ENCODE data around the gene LRRC28.

Gene LRRC28

DNA sequence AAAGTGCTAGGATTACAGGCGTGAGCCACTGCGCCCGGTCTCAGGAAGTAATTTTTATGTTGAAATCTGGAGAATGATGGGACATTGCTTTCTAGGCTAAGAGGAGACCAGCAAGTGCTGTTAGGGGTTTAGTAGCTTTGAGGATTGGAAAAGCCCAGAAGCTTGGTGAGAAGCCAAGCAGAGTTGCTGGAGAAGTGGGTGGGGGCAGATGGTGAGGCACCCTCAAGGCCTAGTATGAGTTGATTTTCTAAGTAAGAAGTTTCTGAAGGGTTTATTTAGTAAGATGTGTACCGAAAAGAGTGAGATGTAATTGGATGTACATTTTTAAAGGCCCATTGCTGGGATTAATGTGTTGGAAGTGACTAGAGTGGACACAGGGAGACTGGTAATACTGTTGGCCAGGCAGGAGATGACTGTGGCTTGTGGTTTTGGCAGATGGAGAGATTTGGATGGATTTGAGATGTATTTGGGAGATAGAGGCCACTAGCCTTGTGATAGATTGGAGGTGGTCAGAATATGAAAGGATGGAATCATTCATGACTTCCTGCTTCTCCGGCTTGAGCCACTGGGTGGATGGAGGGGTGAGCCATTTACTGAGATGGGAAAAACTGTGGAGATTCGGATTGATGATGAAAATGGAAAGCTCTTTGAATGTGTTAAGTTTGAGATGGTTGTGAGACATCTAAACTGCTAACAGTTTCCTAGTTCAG lies 2.3 kb downstream of the LRRC28 start (continued):
- no peak for TF ChIP-seq ZNF544 (tag by site-specific recombination; IDR thresholded peaks at IDR 0.05)
- no peak for TF ChIP-seq ZBTB1 (tag by site-specific recombination; IDR thresholded peaks at IDR 0.05)
- TF ChIP-seq ZNF366 (tag by site-specific recombination; conservative IDR thresholded peaks at IDR 0.05), result 0 out of 2 replicates have a peak, but pooled peaks have one; percentile 31
- TF ChIP-seq, protein P1, sequence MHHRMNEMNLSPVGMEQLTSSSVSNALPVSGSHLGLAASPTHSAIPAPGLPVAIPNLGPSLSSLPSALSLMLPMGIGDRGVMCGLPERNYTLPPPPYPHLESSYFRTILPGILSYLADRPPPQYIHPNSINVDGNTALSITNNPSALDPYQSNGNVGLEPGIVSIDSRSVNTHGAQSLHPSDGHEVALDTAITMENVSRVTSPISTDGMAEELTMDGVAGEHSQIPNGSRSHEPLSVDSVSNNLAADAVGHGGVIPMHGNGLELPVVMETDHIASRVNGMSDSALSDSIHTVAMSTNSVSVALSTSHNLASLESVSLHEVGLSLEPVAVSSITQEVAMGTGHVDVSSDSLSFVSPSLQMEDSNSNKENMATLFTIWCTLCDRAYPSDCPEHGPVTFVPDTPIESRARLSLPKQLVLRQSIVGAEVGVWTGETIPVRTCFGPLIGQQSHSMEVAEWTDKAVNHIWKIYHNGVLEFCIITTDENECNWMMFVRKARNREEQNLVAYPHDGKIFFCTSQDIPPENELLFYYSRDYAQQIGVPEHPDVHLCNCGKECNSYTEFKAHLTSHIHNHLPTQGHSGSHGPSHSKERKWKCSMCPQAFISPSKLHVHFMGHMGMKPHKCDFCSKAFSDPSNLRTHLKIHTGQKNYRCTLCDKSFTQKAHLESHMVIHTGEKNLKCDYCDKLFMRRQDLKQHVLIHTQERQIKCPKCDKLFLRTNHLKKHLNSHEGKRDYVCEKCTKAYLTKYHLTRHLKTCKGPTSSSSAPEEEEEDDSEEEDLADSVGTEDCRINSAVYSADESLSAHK (tag by site-specific recombination; IDR thresholded peaks at IDR 0.05), result no peak
- TF ChIP-seq, protein P2, sequence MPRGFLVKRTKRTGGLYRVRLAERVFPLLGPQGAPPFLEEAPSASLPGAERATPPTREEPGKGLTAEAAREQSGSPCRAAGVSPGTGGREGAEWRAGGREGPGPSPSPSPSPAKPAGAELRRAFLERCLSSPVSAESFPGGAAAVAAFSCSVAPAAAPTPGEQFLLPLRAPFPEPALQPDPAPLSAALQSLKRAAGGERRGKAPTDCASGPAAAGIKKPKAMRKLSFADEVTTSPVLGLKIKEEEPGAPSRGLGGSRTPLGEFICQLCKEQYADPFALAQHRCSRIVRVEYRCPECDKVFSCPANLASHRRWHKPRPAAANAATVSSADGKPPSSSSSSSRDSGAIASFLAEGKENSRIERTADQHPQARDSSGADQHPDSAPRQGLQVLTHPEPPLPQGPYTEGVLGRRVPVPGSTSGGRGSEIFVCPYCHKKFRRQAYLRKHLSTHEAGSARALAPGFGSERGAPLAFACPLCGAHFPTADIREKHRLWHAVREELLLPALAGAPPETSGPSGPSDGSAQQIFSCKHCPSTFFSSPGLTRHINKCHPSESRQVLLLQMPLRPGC (tag by site-specific recombination; IDR thresholded peaks at IDR 0.05), result no peak
- 0 out of 2 replicates have a peak, but pooled peaks have one; percentile 29 for TF ChIP-seq ZNF664 (tag by site-specific recombination; IDR thresholded peaks at IDR 0.05)
- no peak for TF ChIP-seq KLF1 (tag by site-specific recombination; IDR thresholded peaks at IDR 0.05)
- TF ChIP-seq ZBTB48 (tag by site-specific recombination; IDR thresholded peaks at IDR 0.05), result no peak
- TF ChIP-seq FEZF1 (tag by site-specific recombination; IDR thresholded peaks at IDR 0.05), result no peak
- TF ChIP-seq, protein P3, sequence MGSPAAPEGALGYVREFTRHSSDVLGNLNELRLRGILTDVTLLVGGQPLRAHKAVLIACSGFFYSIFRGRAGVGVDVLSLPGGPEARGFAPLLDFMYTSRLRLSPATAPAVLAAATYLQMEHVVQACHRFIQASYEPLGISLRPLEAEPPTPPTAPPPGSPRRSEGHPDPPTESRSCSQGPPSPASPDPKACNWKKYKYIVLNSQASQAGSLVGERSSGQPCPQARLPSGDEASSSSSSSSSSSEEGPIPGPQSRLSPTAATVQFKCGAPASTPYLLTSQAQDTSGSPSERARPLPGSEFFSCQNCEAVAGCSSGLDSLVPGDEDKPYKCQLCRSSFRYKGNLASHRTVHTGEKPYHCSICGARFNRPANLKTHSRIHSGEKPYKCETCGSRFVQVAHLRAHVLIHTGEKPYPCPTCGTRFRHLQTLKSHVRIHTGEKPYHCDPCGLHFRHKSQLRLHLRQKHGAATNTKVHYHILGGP (tag by site-specific recombination; IDR thresholded peaks at IDR 0.05), result no peak

DNA sequence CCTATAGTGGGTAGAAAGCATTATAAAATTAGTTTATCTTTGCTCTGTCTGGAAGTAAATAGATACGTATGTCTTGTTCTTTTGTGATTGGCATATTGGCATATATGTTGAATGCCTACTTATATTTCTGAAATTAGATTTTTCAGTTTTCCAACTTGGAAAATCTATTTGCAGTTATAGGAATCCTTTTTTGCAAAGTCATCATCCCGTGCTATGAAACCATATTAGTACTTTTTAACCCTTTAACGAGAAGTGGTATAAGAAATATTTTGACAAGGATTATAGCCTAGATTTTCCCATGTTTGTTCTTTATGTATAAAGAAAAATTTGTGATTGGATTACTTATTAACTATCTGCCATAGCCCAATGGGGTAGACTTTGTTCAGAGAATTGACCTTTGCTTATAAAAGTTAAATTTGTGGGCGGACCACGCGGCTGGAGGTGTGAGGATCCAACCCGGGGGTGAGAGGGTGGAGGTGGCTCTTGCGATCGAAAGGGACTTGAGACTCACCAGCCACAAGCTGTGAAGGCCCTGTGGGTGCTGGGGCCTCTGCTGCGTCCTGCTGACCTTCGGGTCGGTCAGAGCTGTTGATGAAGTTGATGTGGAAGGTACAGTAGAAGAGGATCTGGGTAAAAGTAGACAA lies 5.9 kb downstream of the LRRC28 start:
- Histone ChIP-seq H3K9me3 (ENCODE audit: control insufficient read depth, insufficient read depth, low read depth, low read length) (no peaks in the 10 kb centered on the region), H3K36me3 (ENCODE audit: control insufficient read depth in 2 of 2, insufficient read depth in 1 of 2, low read length in 2 of 2) (peaks cover 8 to 16% of the 10 kb centered on the region in 2 experiments), H3K27ac (ENCODE audit: extremely low read depth, low read depth, low read length) (no peak overlapping the region), H3K4me1 (ENCODE audit: control insufficient read depth, insufficient read depth, low read length) (0 out of 2 replicates have a peak, but pooled peaks cover under 1% of the 10 kb centered on the region), H3K4me3 (ENCODE audit: low read depth, low read length) (no peak overlapping the region)
- ChIA-PET POLR2A (no interaction called here), CTCF (interaction anchor here (1.2 to 1.4 kb wide), 2 partner anchors 15 to 16 kb away, joined by 4 to 6 read pairs; no protein-coding TSS in a partner anchor)
- TF ChIP-seq KLF16 (tag by site-specific recombination; IDR thresholded peaks at IDR 0.05) (no peak), ZNF248 (tag by site-specific recombination; IDR thresholded peaks at IDR 0.05) (no peak), ZNF16 (tag by site-specific recombination; IDR thresholded peaks at IDR 0.05; ENCODE audit: low read depth) (no peak)

DNA sequence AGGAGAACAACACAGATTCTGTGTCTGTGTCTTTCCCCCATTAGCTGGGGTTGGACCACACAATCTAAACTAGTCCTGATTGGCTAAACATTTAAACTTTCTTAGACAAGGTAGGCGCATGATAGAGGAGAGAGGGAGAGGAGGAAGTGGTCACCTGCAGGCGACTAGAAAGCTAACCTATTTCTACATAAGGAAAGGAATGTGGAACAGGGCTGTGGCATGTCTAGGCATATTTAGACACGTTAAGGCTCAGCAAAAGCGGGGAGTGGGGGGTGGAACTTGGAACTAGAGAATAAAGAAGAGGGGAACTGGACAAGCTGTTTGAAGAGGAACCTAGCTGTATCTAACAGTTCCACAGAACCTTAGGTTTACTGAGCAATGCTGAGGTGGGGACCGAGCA lies 12.8 kb downstream of the LRRC28 start:
- Histone ChIP-seq H3K36me3 (ENCODE audit: control insufficient read depth in 2 of 2, insufficient read depth in 1 of 2, low read length in 2 of 2) (peaks cover 5 to 10% of the 10 kb centered on the region in 2 experiments; a peak in 2 of 3 replicates), H3K9me3 (ENCODE audit: control insufficient read depth, insufficient read depth, low read depth, low read length) (no peaks in the 10 kb centered on the region), H3K4me3 (ENCODE audit: low read depth, low read length) (no peak overlapping the region), H3K4me1 (ENCODE audit: control insufficient read depth, insufficient read depth, low read length) (peaks cover 12% of the 10 kb centered on the region), H3K27ac (ENCODE audit: extremely low read depth, low read depth, low read length) (no peak overlapping the region)
- CTCF ChIA-PET, result interaction anchor here (1.0 to 3.5 kb wide), 3 partner anchors 9 to 440 kb away, joined by 5 to 30 read pairs (median 6); no protein-coding TSS in a partner anchor
- POLR2A ChIA-PET, result interaction anchor here (2.7 kb wide), 1 partner anchor 12 kb away, joined by 14 read pairs; the partner anchor contains the start of gene LRRC28
- no peak for TF ChIP-seq ZNF114 (tag by site-specific recombination; IDR thresholded peaks at IDR 0.05)
- TF ChIP-seq, protein P4, sequence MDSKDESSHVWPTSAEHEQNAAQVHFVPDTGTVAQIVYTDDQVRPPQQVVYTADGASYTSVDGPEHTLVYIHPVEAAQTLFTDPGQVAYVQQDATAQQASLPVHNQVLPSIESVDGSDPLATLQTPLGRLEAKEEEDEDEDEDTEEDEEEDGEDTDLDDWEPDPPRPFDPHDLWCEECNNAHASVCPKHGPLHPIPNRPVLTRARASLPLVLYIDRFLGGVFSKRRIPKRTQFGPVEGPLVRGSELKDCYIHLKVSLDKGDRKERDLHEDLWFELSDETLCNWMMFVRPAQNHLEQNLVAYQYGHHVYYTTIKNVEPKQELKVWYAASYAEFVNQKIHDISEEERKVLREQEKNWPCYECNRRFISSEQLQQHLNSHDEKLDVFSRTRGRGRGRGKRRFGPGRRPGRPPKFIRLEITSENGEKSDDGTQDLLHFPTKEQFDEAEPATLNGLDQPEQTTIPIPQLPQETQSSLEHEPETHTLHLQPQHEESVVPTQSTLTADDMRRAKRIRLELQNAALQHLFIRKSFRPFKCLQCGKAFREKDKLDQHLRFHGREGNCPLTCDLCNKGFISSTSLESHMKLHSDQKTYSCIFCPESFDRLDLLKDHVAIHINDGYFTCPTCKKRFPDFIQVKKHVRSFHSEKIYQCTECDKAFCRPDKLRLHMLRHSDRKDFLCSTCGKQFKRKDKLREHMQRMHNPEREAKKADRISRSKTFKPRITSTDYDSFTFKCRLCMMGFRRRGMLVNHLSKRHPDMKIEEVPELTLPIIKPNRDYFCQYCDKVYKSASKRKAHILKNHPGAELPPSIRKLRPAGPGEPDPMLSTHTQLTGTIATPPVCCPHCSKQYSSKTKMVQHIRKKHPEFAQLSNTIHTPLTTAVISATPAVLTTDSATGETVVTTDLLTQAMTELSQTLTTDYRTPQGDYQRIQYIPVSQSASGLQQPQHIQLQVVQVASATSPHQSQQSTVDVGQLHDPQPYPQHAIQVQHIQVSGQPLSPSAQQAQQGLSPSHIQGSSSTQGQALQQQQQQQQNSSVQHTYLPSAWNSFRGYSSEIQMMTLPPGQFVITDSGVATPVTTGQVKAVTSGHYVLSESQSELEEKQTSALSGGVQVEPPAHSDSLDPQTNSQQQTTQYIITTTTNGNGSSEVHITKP (tag by site-specific recombination; IDR thresholded peaks at IDR 0.05), result peak; percentile 88
